ENCODE measurements around the gene ANKRD55.

DNA sequence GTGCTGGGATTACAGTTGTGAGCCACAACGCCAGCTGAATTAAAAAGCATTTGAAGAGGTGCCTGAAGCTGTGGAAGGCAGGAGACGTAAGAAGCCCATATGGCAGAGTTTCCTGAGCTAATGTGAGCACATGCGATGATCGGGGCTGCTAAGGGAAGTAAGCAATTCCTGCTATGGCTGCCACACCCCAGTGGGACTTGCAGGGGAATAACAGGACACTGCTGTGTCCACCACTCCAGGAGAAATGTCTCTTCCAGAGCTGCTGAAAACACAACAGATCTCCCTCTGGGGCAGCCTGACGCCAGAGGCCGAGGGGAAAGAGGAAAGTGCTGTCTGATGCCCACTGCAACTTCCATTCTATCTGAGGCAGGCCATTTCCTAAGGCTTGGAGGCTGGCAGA is 46.2 kb upstream of the ANKRD55 start:
- TF ChIP-seq, protein P1, sequence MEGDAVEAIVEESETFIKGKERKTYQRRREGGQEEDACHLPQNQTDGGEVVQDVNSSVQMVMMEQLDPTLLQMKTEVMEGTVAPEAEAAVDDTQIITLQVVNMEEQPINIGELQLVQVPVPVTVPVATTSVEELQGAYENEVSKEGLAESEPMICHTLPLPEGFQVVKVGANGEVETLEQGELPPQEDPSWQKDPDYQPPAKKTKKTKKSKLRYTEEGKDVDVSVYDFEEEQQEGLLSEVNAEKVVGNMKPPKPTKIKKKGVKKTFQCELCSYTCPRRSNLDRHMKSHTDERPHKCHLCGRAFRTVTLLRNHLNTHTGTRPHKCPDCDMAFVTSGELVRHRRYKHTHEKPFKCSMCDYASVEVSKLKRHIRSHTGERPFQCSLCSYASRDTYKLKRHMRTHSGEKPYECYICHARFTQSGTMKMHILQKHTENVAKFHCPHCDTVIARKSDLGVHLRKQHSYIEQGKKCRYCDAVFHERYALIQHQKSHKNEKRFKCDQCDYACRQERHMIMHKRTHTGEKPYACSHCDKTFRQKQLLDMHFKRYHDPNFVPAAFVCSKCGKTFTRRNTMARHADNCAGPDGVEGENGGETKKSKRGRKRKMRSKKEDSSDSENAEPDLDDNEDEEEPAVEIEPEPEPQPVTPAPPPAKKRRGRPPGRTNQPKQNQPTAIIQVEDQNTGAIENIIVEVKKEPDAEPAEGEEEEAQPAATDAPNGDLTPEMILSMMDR (IDR thresholded peaks at IDR 0.05): no peak
- TF ChIP-seq POLR2A (IDR thresholded peaks at IDR 0.05; ENCODE audit: low read depth): no peak
- TF ChIP-seq EP300 (IDR thresholded peaks at IDR 0.05): no peak
- TF ChIP-seq POLR2AphosphoS5 (IDR thresholded peaks at IDR 0.05): no peak
